ENCODE data around the gene SAMMSON.

SAMMSON gene

GRCh38 chr3:70020906-70021660 lies 21.6 kb downstream of the SAMMSON start:
- no peak for DNase-seq

DNA sequence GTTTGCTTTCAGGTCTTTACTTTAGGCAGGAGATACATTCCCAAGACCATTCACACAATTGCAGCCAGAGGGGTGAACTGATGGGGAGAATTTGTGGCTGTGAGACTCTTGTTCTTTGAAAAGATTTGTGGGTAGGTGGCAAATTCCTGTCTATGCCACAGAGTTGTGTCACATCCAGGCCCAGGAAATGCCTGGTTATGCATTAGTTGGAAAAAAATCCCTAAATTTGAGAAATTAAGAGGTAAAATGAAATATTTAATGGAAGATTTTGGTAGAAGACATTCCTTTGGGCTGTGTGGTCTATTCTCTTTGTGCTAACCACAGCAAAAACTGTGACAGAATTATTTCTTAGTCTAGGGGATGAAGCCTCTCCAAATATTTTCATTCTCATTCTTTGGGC lies 28.8 kb downstream of the SAMMSON start:
- DNase-seq = no peak

DNA sequence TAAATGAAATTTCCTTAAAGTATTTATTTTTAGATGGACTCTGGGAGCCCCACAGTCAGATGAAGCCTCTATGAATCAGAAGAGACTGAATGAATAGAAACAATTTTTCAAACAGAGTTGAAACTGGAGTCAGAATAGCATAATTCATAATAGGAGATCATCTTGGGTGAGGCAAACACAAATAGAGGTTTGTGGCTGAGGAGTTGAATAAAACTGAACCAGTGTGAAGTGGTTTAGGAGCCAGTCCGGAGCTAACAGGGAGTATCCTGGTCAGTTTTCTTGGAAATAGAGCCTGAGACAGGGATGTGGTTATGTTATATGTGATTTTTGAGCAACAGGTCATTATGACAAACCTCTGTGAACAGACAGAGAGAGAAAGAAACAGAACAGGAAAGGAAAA lies 39.2 kb downstream of the SAMMSON start:
- DNase-seq = no peak

DNA sequence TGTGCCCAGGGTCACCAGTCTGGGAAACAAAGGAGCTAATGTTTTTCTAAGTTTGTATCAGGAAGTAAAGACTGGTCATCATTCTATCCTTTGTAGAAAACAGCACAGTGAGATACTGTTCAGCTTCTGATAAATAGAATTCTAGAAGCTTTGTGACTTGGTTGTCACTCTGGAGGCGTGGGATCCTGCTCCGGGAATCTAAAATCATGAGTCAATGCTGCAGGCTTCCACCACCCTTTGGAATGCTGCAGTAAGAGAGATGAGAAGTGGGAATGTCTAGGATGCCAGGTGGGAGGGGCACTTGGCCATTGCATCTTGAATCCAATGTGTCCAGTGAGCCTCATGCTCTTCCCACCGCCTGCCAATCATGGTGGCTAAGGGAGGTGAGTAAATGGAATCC lies 40.9 kb downstream of the SAMMSON start:
- no peak for DNase-seq

DNA sequence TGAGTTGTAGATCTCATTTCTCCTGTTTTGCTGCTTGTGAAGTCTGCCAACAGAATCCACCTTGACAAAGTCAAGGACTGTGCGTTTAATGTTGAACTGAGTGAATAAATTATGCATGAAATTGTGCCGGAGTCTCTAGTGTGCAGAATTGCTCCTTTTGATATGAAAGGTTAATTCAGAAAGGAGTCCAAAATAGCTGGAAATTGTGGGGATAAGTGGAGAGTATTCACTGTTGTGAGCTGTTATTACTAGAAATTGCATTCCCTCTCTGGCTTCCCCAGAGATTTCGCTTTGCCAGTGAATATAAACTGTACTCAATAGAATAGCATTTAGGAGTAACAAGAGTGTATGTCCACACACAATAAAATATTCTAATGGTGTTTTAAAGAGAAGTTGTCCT lies 43.1 kb downstream of the SAMMSON start:
- no peak for DNase-seq

DNA sequence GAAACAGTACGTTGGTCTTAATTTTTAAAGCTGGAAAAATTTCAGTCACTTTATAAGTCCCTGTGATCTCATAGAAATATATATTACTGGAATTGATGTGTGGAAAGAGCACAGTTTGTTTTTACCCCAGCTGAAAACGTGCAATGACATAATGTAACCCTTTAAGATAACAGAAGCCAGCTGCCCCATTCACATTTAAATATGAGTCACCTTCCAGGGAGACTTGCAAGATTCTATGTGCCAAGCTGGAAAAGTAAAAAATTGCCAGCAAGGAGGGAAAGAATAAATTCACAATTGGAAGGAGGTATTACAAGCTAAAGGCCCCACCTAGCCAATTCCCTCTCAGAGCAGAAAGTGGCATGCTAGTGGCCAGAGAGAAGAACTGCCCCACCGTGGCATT lies 50.2 kb downstream of the SAMMSON start:
- no peak for DNase-seq

DNA sequence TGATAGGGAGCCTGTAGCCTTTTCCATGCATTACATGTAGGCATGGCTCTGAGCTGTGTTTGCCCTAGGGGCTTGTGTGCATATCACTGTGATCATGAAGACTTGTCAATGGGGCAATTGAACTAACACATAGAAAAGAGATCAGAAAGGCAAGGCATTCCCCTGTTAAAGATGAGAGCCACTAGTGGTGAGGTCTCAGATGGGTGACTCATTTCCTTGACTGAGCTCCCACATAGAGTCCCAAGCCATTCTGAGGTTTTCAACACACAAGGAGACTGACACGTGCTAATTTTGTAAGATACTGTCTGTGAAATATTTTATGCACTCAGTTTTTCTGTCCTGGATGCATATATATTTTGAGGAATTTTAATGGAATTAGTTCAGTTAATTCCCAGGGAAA lies 53.8 kb downstream of the SAMMSON start:
- DNase-seq = no peak

DNA sequence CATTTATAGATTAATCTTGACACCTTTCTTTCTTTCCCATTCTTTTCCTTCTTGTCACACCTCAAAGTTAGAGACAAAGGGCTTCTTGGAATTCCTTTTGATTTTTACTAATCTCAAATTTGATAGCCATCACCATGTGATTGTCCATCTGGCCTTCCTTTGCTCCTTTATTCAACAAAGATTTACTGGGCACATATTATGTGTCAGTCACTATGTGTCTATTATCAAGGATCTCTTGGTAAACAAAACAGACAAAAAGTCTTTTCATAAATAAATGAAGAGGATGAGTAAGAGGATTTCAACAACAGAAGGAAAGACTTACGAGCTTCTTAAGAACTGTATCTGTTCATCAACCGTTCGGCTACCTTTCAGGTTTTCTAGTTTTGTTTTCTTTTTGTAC lies 56.5 kb downstream of the SAMMSON start:
- DNase-seq = no peak

DNA sequence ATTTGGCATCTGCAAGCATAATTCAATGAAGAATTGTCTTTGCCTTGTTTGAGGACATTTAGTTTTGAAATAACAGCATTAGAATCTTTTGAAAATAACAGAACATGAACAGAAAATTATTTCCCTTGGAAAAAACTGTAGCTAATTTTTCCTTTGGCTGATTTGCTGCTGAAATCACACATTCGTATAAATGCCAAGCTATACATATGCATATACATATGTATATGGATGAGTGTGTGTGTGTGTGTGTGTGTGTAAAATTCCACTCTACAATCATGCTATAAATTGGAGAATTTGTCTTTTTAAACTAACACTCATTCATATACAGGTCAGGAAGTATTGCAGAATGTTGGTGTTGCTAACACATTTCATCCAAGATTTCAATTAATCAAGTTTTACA lies 57.9 kb downstream of the SAMMSON start:
- DNase-seq = no peak

DNA sequence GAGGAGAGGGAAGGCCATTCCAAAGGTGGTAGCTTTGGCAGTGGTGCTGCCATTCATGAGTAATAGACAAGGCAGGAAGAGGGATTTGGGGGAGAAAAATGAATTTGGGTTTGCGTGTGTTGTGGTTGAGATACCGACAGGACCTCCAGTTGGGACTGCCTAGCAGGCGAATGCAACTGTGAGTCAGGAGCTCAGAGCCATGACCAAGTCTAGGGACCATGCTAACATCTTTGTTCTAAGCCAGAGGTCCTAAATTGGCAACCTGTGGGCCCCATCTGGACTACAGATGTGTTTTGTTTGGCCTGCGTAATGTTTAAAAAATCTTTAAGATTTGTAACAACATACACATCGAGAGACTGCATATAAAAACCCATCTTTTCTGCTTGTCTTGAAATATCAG lies 61.6 kb downstream of the SAMMSON start:
- no peak for DNase-seq

GRCh38 chr3:70064194-70064779 lies 64.8 kb downstream of the SAMMSON start:
- DNase-seq = no peak

DNA sequence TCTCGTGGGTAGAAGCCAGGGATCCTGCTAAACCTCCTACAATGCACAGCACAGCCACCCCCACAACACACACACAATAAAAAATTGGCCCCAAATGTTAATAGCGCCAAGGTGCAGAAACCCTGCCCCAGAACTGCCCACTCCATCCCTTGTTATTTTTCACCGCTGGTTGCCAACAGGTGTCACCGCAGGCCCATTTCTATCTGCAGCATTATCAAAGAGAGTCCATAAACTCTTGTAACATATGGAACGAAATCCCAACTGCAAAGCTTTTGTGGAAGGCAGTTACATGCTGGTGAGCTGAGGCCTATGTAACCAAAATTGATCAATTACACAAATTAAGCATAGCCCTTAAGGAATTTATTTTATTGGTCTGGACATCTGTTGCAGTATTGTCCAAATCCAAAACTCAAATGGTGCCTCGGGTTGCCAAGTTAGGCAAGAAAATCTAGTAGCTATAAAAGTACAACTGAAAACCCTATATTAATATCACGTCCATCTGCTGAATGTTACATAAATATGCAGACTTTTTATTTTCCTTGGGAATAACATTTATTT lies 66.2 kb downstream of the SAMMSON start:
- peak; percentile 29 for DNase-seq

DNA sequence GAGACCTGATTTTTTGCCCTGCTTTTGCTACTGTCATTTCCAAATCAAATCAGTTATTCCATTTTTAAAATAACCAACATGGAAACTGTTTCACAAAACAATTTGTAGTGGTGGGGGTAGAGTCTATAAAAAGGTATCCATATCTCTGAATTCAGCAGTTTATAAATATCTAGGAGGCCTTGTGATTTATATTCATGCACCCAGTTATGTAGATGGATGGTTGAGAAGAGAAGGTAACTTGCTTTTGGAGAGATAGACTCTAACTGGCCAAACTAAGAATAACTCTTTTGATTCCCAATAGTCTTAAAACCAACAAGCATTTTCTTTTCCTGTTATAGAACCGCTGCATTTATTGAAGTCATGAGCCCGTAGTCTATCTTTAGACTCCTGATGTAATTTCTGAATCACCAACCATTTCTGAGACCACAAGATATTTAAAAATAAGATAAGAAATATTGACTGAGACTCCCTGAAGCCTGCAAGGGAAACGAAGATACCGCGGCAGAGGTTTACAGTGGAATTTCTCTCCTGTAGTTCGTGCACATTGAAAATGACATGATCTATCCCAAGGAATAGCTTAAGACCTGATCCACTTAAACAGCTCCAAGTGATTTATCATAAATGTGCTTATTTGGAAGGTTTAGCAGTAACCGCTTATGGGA lies 68.5 kb downstream of the SAMMSON start:
- no peak for DNase-seq

DNA sequence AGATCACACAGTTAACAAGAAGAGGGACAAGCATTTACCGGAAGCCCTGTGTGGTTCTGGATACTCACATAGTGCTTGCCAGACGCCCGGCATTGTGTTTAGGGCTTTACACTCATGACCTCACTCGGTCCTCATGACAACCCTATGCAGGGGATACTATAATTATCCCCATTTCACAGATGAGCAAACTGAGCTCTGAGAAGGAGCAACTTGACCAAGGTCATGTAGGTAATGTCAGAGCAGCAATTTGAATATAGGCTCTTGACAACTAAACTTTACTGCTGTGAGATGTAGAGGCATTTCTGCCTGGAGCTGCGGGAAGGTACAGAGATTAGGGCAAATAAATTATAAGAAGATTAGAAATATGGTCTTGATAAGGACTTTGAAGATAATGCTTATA lies 70.0 kb downstream of the SAMMSON start:
- DNase-seq = no peak

DNA sequence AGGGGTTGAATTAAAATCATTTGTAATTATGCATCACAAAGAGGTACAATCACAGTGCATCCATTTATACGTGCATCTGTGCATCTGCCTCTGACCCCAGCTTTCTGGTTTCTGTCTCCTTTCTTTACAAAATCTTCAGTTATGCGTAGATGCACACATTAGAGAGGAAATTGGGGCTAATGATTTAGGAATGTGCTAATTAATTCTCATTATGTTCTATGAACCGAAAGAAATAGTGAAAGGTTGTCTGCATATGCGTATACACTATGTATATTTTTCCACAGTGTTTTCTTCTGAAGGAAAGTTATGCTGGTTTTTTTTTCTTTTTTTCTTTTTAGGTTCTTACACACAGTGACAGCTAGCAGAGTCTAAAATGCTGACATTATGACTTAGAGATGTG lies 71.6 kb downstream of the SAMMSON start:
- DNase-seq = no peak

DNA sequence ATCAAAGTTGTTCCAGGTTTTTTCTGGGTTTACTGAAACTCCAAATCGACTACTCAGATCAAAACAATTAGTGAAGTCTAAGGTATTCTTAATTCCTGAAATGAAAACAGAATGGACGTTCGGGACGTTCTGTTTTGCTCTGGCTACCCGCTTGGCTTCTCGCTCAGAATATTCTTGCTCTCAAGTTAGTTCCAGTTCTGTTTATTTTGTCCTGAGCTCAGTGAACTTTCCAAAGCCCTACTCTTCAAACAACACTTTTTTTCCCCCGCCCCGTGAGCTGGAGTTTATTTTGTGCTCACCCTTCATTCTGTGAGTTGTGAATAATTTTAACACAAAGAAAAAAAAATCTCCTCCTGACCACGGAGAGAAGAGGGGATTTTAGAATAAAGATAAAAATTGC lies 72.6 kb downstream of the SAMMSON start:
- DNase-seq = no peak

GRCh38 chr3:70072754-70073153 lies 73.2 kb downstream of the SAMMSON start:
- DNase-seq = no peak

DNA sequence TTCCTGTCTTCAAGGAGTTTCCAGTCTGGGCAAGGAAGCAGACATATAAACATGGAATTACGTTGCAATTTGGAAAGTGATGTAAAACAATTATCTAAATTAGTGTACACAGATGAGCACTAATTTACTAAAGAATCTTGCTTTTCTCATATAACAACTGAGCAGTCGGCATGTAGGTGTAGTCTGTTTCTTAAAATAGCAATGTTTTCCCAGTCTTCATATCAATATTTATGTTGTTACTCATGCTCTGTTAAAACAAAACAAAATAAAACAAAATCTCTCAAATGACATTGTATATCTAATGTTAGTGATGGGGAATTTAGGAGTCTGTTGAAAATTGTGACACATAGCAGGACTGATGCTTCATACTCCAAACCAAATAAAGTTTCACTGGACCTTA lies 75.6 kb downstream of the SAMMSON start:
- DNase-seq = no peak

GRCh38 chr3:70076396-70076795 lies 76.9 kb downstream of the SAMMSON start:
- DNase-seq = no peak

DNA sequence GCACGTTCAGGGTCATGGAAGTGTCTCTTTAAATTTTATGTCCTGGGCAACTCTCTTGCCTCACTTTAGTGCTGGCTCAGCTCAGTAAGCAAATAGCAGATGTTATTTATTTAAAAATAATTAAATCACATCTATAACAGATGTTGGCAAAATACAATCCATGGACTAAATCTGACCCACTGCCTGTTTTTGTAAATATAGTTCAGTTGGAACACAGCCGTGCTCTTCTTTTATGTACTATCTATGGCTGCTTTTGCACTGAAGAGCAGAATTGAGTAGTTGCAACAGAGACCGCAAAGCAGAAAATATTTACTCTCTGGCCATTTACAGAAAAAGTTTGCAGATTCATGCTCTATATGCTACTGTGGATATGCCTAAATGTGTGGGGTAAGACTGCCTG lies 79.2 kb downstream of the SAMMSON start:
- DNase-seq = no peak

GRCh38 chr3:70085613-70086012 lies 86.1 kb downstream of the SAMMSON start:
- no peak for DNase-seq

- DNase-seq = no peak
Observed at GRCh38 chr3:70086336-70086735, 86.8 kb downstream of the SAMMSON start.

GRCh38 chr3:70090322-70090913 lies 90.9 kb downstream of the SAMMSON start:
- DNase-seq = no peak

GRCh38 chr3:70094197-70094596 lies 94.7 kb downstream of the SAMMSON start:
- no peak for DNase-seq
